SK-N-MC (cell line): ENCODE data around the gene ZNF827.

Experiments used
- EZH2 ChIP-seq: fragments of 200-600 bp; sonication (generic); IDR thresholded peaks from one replicate; pipeline ENCODE4 v1.6.1; 2017; ENCODE audit warnings: antibody characterized with exemption
- POLR2AphosphoS5 ChIP-seq: IDR thresholded peaks from 2 replicates; pipeline ENCODE4 v1.6.1; 2012; ENCODE audit warnings: mild to moderate bottlenecking, low read depth, low read length, borderline replicate concordance

DNA sequence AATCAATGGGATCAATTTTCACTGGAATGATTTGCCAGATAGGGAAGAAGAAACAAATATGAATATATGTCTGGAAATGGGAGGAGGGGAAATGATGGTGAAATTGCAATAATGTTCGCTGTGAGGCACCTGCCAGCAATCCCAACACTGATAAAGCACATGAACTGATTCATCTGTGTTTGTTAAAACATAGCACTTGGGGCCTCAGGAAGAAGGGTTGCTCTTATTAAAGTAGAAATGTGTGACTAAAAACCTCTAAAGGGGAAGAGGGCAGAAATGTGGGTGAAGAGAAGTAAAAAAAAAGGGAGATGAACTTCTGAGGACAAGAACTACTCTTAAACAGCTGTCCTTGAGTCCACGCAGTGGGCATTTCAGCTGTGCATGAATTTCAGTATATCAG is 157.3 kb downstream of the ZNF827 start:
- TF ChIP-seq EZH2 (no peak), POLR2AphosphoS5 (no peak)
